HepG2 (cell line): ENCODE results near the gene ATPAF2. TPM values are rescaled to one million over a fixed set of nuclear protein-coding genes. Genes with fewer than 3 reads are reported as not detected.

Experiments
- ARID3A ChIP-seq: IDR thresholded peaks from 2 replicates; pipeline ENCODE4 v1.6.1; 2012; ENCODE audit warnings: low read depth, low read length, improper control_type of control experiment
- HMGA1 ChIP-seq: sonication (generic); formaldehyde crosslinking; conservative IDR thresholded peaks from 2 replicates; pipeline ENCODE4 v1.4.0; 2020; ENCODE audit warnings: missing genetic modification reagents
- HMGXB3 ChIP-seq: sonication (generic); formaldehyde crosslinking; IDR thresholded peaks from 2 replicates; pipeline ENCODE4 v1.4.0; 2020; ENCODE audit warnings: missing genetic modification reagents, borderline replicate concordance
- NCOA1 ChIP-seq: sonication (generic); formaldehyde crosslinking; IDR thresholded peaks from 2 replicates; pipeline ENCODE4 v1.9.0; 2021; ENCODE audit warnings: missing genetic modification reagents
- RARG ChIP-seq: sonication (generic); formaldehyde crosslinking; IDR thresholded peaks from 2 replicates; pipeline ENCODE4 v1.4.0; 2020; ENCODE audit warnings: low read depth, mild to moderate bottlenecking, missing genetic modification reagents
- RBM39 ChIP-seq: fragments of 200-400 bp; formaldehyde crosslinking; IDR thresholded peaks from one replicate; pipeline ENCODE4 v1.6.1; 2018; ENCODE audit warnings: antibody characterized with exemption, mild to moderate bottlenecking, low read depth, low read length; ENCODE audit not compliant: poor library complexity, severe bottlenecking
- SAFB2 ChIP-seq: sonication (generic); formaldehyde crosslinking; IDR thresholded peaks from 2 replicates; pipeline ENCODE4 v1.5.1; 2020; ENCODE audit warnings: missing genetic modification reagents, low read depth, mild to moderate bottlenecking, borderline replicate concordance
- SNAI1 ChIP-seq: sonication (generic); formaldehyde crosslinking; IDR thresholded peaks from 2 replicates; pipeline ENCODE4 v1.5.0; 2020; ENCODE audit warnings: mild to moderate bottlenecking, missing genetic modification reagents, borderline replicate concordance
- ZFP1 ChIP-seq: IDR thresholded peaks from 2 replicates; pipeline ENCODE4 v1.6.1; 2016
- ZNF256 ChIP-seq: sonication (generic); formaldehyde crosslinking; conservative IDR thresholded peaks from 2 replicates; pipeline ENCODE4 v1.4.0; 2020; ENCODE audit warnings: missing genetic modification reagents
- ZNF513 ChIP-seq: sonication (generic); formaldehyde crosslinking; conservative IDR thresholded peaks from 2 replicates; pipeline ENCODE4 v1.5.0; 2020; ENCODE audit warnings: missing genetic modification reagents
- ZNF562 ChIP-seq: sonication (generic); formaldehyde crosslinking; IDR thresholded peaks from 2 replicates; pipeline ENCODE4 v1.8.0; 2022; ENCODE audit warnings: missing genetic modification reagents, borderline replicate concordance
- ZNF574 ChIP-seq: sonication (generic); formaldehyde crosslinking; IDR thresholded peaks from 2 replicates; pipeline ENCODE4 v1.4.0; 2020; ENCODE audit warnings: missing genetic modification reagents
- ZNF652 ChIP-seq: IDR thresholded peaks from 2 replicates; pipeline ENCODE4 v1.6.1; 2016; ENCODE audit warnings: low read depth, borderline replicate concordance
- ZNF704 ChIP-seq: sonication (generic); formaldehyde crosslinking; IDR thresholded peaks from 2 replicates; pipeline ENCODE4 v1.8.1; 2023; ENCODE audit warnings: mild to moderate bottlenecking, inconsistent platforms, moderate library complexity, missing genetic modification reagents, borderline replicate concordance
- ZNF766 ChIP-seq: sonication (generic); formaldehyde crosslinking; IDR thresholded peaks from 2 replicates; pipeline ENCODE4 v1.5.0; 2020; ENCODE audit warnings: missing genetic modification reagents, borderline replicate concordance
- polyA plus RNA-seq, 8 experiments: library from polyadenylated mRNA; depleted of rRNA in 3 of 8; stranded (reverse) in 7 of 8; unstranded in 1 of 8; fragments of >200 nt; fragmentation: Illumina TruSeq in 4 of 8; extraction: Trizol in 4 of 8; gene quantifications; 2 replicates each; pipeline versions ENCODE4 v1.2.1 to v1.2.3, GENCODE V29; 2011 to 2016; ENCODE audit warnings: low read depth in 4 of 8, missing spikeins in 1 of 8, mixed read lengths in 1 of 8; ENCODE audit not compliant: insufficient read depth in 1 of 8
- total RNA-seq, 5 experiments: library from RNA; depleted of rRNA; stranded (reverse); fragments of >200 nt; fragmentation: Illumina TruSeq; extraction: Trizol; gene quantifications; 2 replicates each; pipeline ENCODE4 v1.2.3, GENCODE V29; 2016; ENCODE audit warnings: low read depth in 1 of 5

ATPAF2 gene
- total and polyA plus RNA-seq, 2 of the 13 experiments (the other 11 are each of a cell fraction or from before 2014, with no cell fraction given): 15.0 to 16.5 TPM

- TF ChIP-seq ARID3A: 0 out of 2 replicates have a peak, but pooled peaks have one; percentile 18
- no peak for TF ChIP-seq HMGXB3 (CRISPR knock-in tag)
- no peak for TF ChIP-seq ZFP1 (CRISPR knock-in tag)
- TF ChIP-seq ZNF652 (CRISPR knock-in tag): no peak
- peak; percentile 22; the same call in 1 of the 2 replicates for TF ChIP-seq ZNF574
- TF ChIP-seq ZNF704: no peak
- TF ChIP-seq SAFB2 (CRISPR knock-in tag): 0 out of 2 replicates have a peak, but pooled peaks have one; percentile 47
- no peak for TF ChIP-seq ZNF562 (CRISPR knock-in tag)
- TF ChIP-seq ZNF256 (CRISPR knock-in tag): no peak
- TF ChIP-seq ZNF766 (CRISPR knock-in tag): no peak
- TF ChIP-seq NCOA1 (CRISPR knock-in tag): no peak
- TF ChIP-seq RBM39: peak; percentile 27
- TF ChIP-seq SNAI1 (CRISPR knock-in tag): no peak
- TF ChIP-seq RARG (CRISPR knock-in tag): no peak
- TF ChIP-seq ZNF513 (CRISPR knock-in tag): no peak
- TF ChIP-seq HMGA1 (CRISPR knock-in tag): no peak
Observed at GRCh38 chr17:17972126-17972951, 66.6 kb downstream of the ATPAF2 start, which contains the start of the genes DRC3 and TOM1L2 (continued).
